HUES48 (cell line): ENCODE results near the gene CTNNA2.

ENCODE experiments used
- H3K27ac ChIP-seq: one replicate; pipeline ENCODE4 v1.7.0; 2013; ENCODE audit warnings: low read depth, low read length, inconsistent platforms
- H3K27me3 ChIP-seq: 2 replicates; pipeline ENCODE4 v1.6.1; 2013; ENCODE audit warnings: mild to moderate bottlenecking, low read length; ENCODE audit not compliant: control insufficient read depth, insufficient read depth
- H3K36me3 ChIP-seq: 2 replicates; pipeline ENCODE4 v1.6.1; 2013; ENCODE audit warnings: low read length; ENCODE audit not compliant: control insufficient read depth, insufficient read depth
- H3K4me1 ChIP-seq: 2 replicates; pipeline ENCODE4 v1.6.1; 2013; ENCODE audit warnings: mild to moderate bottlenecking, low read length; ENCODE audit not compliant: control insufficient read depth, insufficient read depth
- H3K4me3 ChIP-seq: 2 replicates; pipeline ENCODE4 v1.5.1; 2013; ENCODE audit warnings: mild to moderate bottlenecking, low read depth, low read length
- H3K9ac ChIP-seq: 2 replicates; pipeline ENCODE4 v1.6.1; 2013; ENCODE audit warnings: mild to moderate bottlenecking, low read depth, low read length, moderate library complexity
- H3K9me3 ChIP-seq: 2 replicates; pipeline ENCODE4 v1.6.1; 2013; ENCODE audit warnings: low read length; ENCODE audit not compliant: control insufficient read depth, insufficient read depth

Gene CTNNA2

GRCh38 chr2:80300346-80300745 is 787.5 kb downstream of the CTNNA2 start:
- Histone ChIP-seq H3K36me3 (no peaks in the 10 kb centered on the region), H3K9me3 (no peaks in the 10 kb centered on the region), H3K4me1 (peaks cover 55% of the 10 kb centered on the region), H3K9ac (no peak overlapping the region), H3K27me3 (peaks cover 61% of the 10 kb centered on the region), H3K27ac (no peak overlapping the region), H3K4me3 (peak overlapping the region; percentile 3; the same call in 1 of the 2 replicates)

GRCh38 chr2:80300954-80301353 is 788.1 kb downstream of the CTNNA2 start:
- Histone ChIP-seq H3K27ac (no peak overlapping the region), H3K9ac (no peak overlapping the region), H3K36me3 (no peaks in the 10 kb centered on the region), H3K4me3 (peak overlapping the region; percentile 3; the same call in 1 of the 2 replicates), H3K9me3 (no peaks in the 10 kb centered on the region), H3K4me1 (peaks cover 55% of the 10 kb centered on the region), H3K27me3 (peaks cover 68% of the 10 kb centered on the region)

- peaks cover 76% of the 10 kb centered on the region for H3K27me3 ChIP-seq
- no peaks in the 10 kb centered on the region for H3K36me3 ChIP-seq
- no peak overlapping the region for H3K9ac ChIP-seq
- peak overlapping the region; percentile 61 for H3K4me3 ChIP-seq
- H3K27ac ChIP-seq = no peak overlapping the region
- peaks cover 61% of the 10 kb centered on the region for H3K4me1 ChIP-seq
- no peaks in the 10 kb centered on the region for H3K9me3 ChIP-seq
Observed at GRCh38 chr2:80302001-80302313, 789.1 kb downstream of the CTNNA2 start.

DNA sequence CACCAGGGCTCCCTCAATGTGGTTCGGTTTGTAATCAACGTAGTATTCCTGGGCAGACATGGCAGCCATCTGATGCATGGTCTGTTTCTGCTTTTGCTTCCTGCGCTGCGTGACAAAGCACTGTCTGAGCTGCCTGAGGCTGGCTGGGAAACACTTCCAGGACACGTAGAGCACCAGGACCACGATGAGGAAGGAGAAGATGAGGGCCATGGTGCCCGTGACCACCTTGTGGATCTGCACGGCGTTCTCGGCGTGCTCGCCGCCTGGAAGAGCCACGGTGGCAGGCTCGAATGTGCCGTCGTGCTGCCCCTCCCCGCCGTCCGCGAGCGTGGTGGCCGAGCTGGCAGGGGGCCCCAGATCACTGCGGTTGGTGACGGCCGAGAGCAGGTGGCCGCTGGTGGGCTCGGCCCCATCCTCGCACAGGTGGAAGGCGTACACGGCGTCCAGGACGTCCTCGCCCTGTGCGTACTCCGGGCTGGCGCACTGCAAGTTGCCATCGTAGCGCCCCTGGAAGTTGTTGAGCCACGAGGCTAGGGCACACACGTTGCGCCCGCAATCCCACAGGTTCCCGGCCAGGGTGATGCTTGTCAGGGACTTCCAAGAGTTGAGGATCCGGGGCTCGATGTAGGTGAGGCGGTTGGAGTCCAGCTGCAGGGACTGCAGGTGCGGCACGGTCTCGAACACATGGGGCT is 789.6 kb downstream of the CTNNA2 start:
- H3K4me3 ChIP-seq = peak overlapping the region; percentile 61
- H3K9ac ChIP-seq = no peak overlapping the region
- H3K9me3 ChIP-seq = no peaks in the 10 kb centered on the region
- H3K36me3 ChIP-seq = no peaks in the 10 kb centered on the region
- H3K27ac ChIP-seq = no peak overlapping the region
- peaks cover 81% of the 10 kb centered on the region for H3K27me3 ChIP-seq
- peaks cover 61% of the 10 kb centered on the region for H3K4me1 ChIP-seq

- Histone ChIP-seq H3K9ac (no peak overlapping the region), H3K4me1 (peaks cover 59% of the 10 kb centered on the region), H3K4me3 (peak overlapping the region; percentile 61), H3K9me3 (no peaks in the 10 kb centered on the region), H3K27me3 (peaks cover 84% of the 10 kb centered on the region), H3K36me3 (no peaks in the 10 kb centered on the region), H3K27ac (no peak overlapping the region)
Observed at GRCh38 chr2:80303006-80303908, 790.4 kb downstream of the CTNNA2 start.

DNA sequence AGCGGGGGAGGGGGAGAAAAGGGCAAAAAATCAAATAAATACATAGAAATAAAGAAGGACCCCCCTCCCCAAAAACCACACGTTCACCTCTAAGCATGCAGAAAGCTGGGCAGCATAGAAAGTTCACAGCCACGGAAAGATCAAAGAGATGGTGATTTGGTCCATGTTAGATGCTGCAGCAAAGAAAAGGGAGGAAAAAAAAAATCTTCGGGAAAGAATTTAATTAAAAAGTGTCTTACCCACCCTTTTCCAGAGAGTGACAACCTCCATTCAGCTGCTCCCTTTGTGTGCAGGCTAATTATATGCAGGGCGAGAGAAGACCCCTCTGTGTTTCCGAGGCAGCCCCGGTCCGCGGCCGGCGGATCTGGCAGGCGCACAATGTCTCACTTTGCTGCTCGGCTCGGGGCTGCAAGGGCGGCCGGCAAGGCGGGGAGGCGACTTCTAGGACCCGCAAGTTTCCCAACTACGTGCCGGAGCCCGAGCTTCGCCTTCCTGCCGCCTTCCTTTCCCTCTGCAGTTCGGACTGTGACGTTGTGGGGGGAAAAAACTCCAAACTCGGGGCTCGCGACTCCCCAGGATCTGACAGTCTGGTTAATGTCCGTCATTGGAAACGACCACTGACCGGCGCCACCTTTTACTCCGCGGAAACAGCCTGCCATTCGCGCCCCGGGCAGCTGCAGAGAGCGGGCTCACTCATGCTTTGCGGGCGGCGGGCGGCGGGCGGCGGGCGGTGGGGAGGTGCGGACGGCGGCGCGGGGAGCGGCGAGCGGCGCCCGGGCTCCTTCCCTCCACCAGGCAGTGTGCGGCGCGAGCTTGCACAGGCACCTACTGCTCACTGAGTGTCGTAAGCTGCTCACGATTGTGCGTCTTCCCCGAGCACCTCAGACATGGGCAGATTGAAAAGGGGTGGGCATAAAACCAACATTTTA is 791.3 kb downstream of the CTNNA2 start, which contains the start of gene LRRTM1:
TSS of gene LRRTM1 (minus strand) at position 844 of the 929 bp plus-strand sequence. CDS start 933 bp downstream, outside the sequence.
- H3K4me3 ChIP-seq = peak within 1 kb of the TSS; percentile 61

GRCh38 chr2:80311304-80311703 is 798.5 kb downstream of the CTNNA2 start:
- Histone ChIP-seq H3K9ac (no peak overlapping the region), H3K27me3 (peaks cover 13% of the 10 kb centered on the region), H3K4me3 (no peak overlapping the region), H3K9me3 (no peaks in the 10 kb centered on the region), H3K27ac (no peak overlapping the region), H3K36me3 (no peaks in the 10 kb centered on the region), H3K4me1 (peaks cover 5% of the 10 kb centered on the region; the same call in 1 of the 2 replicates)

More for the DNA sequence above, 791.3 kb downstream of the CTNNA2 start, which contains the start of gene LRRTM1:
- no peaks in the 10 kb centered on the region for H3K9me3 ChIP-seq
- peaks cover 50% of the 10 kb centered on the region for H3K4me1 ChIP-seq
- no peaks in the 10 kb centered on the region for H3K36me3 ChIP-seq
- H3K27ac ChIP-seq = no peak within 1 kb of the TSS
- H3K27me3 ChIP-seq = peaks cover 80% of the 10 kb centered on the region
- no peak within 1 kb of the TSS for H3K9ac ChIP-seq

GRCh38 chr2:80312282-80312839 is 799.5 kb downstream of the CTNNA2 start:
- Histone ChIP-seq H3K9ac (no peak overlapping the region), H3K4me1 (no peaks in the 10 kb centered on the region), H3K4me3 (no peak overlapping the region), H3K27me3 (peaks cover 4% of the 10 kb centered on the region; the same call in 1 of the 2 replicates), H3K36me3 (no peaks in the 10 kb centered on the region), H3K27ac (no peak overlapping the region), H3K9me3 (no peaks in the 10 kb centered on the region)

DNA sequence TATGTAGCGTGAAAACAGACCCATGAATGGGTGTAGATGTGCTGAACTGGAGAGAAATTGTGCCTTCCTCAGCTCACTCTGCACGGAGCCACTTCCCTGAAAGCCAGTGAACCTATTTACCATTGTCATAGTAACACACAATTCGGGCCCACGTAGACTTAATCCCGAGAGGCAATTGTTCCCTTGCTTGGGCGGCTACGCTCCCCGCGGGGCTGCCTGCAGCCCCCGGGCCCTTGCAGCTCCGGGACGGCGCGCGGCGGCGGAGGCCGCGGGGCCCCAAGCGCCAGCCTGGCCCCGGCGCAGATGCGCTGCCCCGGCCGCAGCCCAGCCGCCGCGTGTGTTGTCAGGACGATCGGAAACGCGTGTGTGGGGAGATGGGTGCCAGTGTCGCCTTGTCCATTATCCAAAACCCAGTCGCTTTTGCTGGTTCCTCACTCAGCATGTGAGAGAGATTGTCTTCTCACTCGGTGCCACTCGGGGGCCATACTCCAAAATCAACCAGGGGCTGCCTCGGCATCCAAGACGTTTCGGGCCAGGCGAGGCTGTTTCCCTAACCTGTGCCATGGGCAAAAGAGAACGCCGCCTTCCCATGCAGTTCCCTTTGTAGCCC is 809.6 kb downstream of the CTNNA2 start:
- no peak overlapping the region for H3K9ac ChIP-seq
- H3K4me3 ChIP-seq = peak overlapping the region; percentile 44
- peaks cover 30% of the 10 kb centered on the region for H3K27me3 ChIP-seq
- H3K27ac ChIP-seq = no peak overlapping the region
- H3K36me3 ChIP-seq = no peaks in the 10 kb centered on the region
- H3K9me3 ChIP-seq = no peaks in the 10 kb centered on the region
- peaks cover 48% of the 10 kb centered on the region for H3K4me1 ChIP-seq

GRCh38 chr2:80322958-80323357 is 810.1 kb downstream of the CTNNA2 start:
- Histone ChIP-seq H3K27ac (no peak overlapping the region), H3K27me3 (peaks cover 30% of the 10 kb centered on the region), H3K4me3 (0 out of 2 replicates have a peak overlapping the region, but pooled peaks have one; percentile 44), H3K9me3 (no peaks in the 10 kb centered on the region), H3K4me1 (peaks cover 48% of the 10 kb centered on the region), H3K36me3 (no peaks in the 10 kb centered on the region), H3K9ac (no peak overlapping the region)
